GM20000 (cell line): ENCODE measurements around the gene SLAMF6.
"Not testable (repeated sequence)": the region's sequence is repeated elsewhere in the genome, so short reads cannot be mapped to it uniquely, and the experiment has no call there.

Source experiments
- DNase-seq: peaks from one replicate; pipeline ENCODE4 v3.0.0; 2012; ENCODE audit warnings: low spot score
- TF ChIP-seq, protein P1 (sequence below): IDR thresholded peaks from 2 replicates; pipeline ENCODE4 v1.5.1; 2012; ENCODE audit warnings: mild to moderate bottlenecking, control low read depth; ENCODE audit errors: extremely low read depth, missing control alignments

SLAMF6 gene

DNA sequence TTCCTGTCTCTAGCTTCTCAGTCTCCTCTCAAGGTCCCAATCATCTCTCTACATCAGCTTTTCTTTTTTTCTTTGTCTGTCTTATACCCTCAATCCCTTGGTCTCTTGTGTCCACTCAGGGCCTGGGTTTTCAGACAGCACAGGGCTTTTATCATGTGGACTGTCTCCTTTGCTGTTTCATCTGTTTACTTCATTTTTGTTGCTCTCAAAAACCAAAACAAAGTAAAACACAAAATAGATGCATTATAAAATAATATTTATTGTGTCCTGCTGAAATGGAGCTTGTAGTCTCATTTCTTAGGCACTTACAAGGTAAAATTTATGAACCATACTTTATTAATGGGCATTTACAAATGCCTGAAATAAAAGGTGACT, 17.8 kb upstream of the SLAMF6 start:
- no peak for DNase-seq
- TF ChIP-seq, protein P1, sequence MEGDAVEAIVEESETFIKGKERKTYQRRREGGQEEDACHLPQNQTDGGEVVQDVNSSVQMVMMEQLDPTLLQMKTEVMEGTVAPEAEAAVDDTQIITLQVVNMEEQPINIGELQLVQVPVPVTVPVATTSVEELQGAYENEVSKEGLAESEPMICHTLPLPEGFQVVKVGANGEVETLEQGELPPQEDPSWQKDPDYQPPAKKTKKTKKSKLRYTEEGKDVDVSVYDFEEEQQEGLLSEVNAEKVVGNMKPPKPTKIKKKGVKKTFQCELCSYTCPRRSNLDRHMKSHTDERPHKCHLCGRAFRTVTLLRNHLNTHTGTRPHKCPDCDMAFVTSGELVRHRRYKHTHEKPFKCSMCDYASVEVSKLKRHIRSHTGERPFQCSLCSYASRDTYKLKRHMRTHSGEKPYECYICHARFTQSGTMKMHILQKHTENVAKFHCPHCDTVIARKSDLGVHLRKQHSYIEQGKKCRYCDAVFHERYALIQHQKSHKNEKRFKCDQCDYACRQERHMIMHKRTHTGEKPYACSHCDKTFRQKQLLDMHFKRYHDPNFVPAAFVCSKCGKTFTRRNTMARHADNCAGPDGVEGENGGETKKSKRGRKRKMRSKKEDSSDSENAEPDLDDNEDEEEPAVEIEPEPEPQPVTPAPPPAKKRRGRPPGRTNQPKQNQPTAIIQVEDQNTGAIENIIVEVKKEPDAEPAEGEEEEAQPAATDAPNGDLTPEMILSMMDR: no peak

DNA sequence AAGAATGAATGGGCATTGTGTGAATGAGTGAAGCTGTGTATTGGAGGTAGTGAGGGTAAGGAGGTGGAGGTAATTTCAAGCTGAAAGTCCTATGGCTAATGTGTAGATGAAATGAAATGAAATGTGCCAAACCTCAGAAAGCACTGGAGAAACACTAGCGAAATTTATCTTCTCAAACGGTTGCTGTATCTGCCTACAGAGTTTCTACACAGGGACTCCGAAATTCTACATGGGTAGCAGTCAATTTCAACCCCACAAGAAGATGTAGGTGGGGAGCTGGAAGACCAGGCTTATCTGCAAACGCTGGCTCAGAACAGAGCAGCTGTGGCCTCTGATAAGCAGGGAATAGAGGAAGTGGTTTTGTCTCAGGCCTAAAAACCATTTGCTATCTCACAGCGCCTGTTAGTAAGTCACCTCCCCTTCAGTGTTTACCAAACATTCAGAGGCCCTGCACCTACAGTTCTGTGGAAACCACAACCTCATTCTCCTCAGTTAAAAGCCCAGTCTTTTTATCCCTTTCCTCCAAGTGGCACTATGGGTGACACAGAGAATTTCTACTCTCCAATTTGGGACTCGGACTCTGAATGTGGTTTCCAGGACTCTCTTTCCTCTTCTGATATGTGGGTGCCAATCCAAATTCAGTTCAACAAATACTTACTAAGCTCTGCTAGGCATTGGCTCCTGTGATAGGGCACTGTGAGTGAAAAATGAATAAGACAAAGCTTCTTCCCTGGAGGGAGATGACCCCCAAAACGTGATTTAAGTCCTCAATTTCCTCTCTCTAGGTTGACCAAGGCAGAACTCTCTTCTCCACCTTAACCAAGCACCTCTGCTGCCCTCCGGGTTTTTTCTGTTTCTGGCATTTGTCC, 17.2 kb upstream of the SLAMF6 start:
- TF ChIP-seq, protein P1: no peak
- peak; percentile 79 for DNase-seq

DNA sequence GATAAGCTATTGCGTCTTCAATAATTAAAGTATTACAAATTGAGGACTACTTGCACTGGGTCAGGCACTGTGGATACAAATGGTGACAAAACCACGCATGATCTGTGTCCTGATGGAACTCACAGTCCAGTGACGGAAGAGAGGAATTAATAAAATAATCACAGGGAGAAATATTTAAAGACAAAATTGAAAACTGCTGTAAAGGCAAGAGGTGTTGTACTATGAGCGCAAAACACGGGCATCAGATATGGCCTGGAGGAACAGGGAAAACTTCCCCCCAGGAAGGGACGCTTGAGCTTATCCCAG, 16.6 kb upstream of the SLAMF6 start:
- no peak for DNase-seq
- TF ChIP-seq, protein P1: no peak

DNA sequence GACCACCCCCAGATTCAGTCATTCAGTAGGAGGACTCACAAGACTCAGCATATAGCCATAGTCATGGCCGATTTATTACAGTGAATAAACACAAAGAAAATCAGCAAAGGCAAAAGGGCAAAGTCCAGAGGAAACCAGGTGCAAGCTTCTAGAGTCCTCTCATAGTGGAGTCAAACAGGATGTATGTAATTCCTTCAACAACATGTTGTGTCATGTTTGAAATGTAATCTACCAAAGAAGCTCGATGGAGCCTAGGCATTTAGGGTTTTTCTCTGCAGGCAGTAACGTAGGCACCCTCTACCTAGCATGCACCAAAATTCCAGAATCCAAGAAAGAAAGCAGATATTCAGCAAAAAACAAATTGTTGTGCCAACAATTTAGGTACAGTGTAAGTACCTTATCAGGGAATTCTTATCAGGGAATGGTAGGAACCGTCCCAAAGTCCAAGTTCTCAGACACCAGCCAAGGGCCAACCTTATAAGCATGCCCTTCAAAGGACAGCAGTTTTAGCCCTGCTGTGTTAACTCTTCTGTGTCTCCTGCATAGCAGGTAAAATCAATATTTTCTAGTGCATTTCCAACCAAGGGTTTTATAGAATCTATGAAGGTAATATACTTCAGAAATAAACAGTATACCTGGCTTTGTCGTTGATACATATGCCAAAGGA, 16.1 kb upstream of the SLAMF6 start:
- TF ChIP-seq, protein P1: no peak

DNA sequence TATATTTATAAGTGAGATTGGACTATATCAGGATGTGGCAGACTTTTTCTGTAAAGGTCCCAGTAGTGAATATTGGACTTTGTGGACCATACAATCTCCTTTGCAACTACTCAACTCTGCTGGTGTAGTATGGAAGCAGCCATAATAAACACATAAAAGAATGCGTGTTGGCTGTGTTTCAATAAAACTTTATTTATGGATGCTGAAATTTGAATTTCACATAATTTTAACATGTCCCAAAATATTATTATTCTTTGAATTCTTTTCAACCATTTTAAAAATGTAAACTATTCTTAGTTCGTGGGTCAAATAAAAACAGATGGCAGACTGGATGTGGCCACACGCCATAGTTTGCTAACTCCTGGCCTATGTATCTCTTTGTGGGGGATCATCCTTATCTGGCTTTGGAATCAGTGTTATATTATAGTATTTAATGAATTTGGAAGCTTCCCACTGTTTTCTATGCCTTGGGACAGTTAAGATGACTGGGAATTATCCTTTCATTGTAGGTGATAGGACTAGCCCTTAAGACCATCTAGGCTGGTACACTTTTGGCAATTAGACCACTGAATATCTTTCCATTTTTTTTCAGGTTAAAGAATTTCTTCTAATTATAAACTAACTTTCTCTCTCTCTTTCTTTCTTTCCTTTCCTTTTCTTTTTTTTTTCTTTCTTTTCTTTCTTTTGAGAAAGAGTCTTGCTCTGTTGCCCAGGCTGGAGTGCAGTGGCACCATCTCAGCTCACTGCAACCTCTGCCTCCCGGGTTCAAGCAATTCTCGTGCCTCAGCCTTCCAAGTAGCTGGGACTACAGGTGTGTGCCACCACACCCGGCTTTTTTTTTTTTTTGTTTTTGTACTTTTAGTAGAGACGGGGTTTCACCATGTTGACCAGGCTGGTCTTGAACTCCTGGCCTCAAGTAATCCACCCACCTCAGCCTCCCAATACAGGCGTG, 14.9 kb upstream of the SLAMF6 start:
- TF ChIP-seq, protein P1: no peak
- DNase-seq: peak; percentile 0

More for the DNA sequence above, 16.1 kb upstream of the SLAMF6 start:
- DNase-seq: peak; percentile 6

DNA sequence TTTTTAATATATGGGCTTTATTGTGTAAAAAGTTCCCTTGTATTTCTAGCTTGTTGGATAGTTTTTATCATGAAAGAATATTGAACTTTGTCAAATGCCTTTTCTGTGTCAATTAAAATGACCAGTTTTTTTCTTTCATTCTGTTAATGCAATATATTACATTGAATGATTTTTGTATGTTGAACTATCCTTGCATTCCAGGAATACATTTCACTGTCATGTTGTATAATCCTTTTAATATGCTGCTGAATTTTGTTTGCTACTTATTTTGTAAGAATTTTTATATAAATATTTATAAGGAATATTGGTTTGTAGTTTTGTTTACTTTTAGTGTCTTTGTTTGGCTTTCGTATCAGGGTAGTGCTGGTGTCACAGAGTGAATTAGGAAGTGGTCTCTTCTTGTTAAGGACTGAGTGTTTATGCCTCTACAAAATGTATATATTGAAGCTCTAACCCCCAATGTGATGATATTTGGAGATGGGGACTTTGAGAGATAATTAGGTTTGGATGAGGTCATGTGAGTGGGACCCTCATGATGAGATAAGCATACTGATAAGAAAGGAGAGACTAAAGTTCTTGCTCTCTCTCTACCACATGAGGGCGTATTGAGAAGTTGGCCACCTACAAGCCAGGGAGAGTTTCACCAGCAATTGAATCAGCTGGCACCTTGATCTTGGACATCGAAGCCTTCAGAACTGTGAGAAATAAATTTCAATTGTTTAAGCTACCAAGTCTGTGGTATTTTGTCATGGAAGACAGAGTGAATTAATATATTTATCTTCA, 12.0 kb upstream of the SLAMF6 start:
- DNase-seq: no peak
- TF ChIP-seq, protein P1: no peak

DNA sequence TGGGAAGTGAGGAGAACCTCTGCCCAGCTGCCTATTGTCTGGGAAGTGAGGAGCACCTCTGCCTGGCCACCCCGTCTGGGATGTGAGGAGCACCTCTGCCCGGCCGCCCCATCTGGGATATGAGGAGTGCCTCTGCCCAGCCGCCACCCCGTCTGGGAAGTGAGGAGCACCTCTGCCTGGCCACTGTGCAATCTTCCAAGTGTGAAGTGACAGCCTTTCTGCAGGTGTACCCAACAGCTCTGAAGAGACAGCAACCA, 9.4 kb upstream of the SLAMF6 start:
- DNase-seq: not testable (repeated sequence)

DNA sequence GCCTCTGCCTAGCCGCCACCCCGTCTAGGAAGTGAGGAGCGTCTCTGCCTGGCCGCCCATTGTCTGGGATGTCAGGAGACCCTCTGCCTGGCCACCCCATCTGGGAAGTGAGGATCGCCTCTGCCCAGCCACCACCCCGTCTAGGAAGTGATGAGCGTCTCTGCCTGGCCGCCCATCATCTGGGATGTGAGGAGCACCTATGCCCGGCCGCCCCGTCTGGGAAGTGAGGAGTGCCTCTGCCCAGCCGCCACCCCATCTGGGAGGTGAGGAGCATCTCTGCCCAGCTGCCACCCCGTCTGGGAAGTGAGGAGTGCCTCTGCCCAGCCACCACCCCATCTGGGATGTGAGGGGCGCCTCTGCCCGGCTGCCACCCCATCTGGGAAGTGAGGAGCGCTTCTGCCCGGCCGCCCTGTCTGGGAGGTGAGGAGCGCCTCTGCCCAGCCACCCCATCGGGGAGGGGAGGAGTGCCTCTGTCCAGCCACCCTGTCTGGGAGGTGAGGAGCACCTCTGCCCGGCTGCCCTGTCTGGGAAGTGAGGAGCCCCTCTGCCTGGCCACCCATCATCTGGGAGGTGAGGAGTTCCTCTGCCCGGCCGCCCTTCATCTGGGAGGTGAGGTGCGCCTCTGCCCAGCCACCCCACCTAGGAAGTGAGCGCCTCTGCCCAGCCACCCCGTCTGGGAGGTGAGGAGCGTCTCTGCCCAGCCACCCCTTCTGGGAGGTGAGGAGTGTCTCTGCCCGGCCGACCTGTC, 8.9 kb upstream of the SLAMF6 start:
- not testable (repeated sequence) for DNase-seq

DNA sequence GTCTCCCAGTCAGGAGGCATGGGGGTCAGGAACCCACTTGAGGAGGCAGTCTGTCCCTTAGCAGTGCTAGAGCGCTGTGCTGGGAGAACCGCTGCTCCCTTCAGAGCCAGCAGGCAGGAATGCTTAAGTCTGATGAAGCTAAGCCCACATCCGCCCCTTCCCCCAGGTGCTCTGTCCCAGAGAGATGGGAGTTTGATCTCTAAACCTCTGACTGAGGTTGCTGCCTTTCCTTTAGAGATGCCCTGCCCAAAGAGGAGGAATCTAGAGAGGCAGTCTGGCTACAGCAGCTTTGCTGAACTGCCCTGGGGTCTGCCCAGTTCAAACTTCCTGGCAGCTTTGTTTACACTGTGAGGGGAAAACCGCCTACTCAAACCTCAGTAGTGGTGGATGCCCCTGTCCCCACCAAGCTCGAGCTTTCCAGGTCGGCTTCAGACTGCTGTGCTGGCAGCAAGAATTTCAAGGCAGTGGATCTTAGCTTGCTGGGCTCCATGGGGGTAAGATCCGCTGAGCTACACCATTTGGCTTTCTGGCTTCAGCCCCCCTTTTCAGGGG, 6.4 kb upstream of the SLAMF6 start:
- not testable (repeated sequence) for DNase-seq

DNA sequence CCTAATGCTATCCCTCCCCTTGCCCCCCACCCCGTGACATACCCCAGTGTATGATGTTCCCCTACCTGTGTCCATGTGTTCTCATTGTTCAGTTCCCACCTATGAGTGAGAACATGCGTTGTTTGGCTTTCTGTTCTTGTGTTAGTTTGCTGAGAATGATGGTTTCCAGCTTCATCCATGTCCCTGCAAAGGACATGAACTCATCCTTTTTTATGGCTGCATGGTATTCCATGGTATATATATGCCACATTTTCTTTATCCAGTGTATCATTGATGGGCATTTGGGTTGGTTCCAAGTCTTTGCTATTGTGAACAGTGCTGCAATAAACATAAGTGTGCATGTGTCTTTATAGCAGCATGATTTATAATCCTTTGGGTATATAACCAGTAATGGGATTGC, 734 bp upstream of the SLAMF6 start:
- DNase-seq: not testable (repeated sequence)
